ENCODE data around the gene MAP2K5.
"Not testable (repeated sequence)": the region's sequence is repeated elsewhere in the genome, so short reads cannot be mapped to it uniquely, and the experiment has no call there.

MAP2K5 gene

GRCh38 chr15:67672834-67673233, 130.3 kb downstream of the MAP2K5 start:
- not testable (repeated sequence) for DNase-seq (ENCODE audit: low read depth)

GRCh38 chr15:67674983-67675382, 132.5 kb downstream of the MAP2K5 start:
- DNase-seq (ENCODE audit: low read depth), result no peak

GRCh38 chr15:67678089-67678488, 135.6 kb downstream of the MAP2K5 start:
- no peak for DNase-seq (ENCODE audit: low read depth)

GRCh38 chr15:67678993-67679392, 136.5 kb downstream of the MAP2K5 start:
- no peak for DNase-seq (ENCODE audit: low read depth)

GRCh38 chr15:67680641-67681040, 138.1 kb downstream of the MAP2K5 start:
- no peak for DNase-seq (ENCODE audit: low read depth)

- no peak for DNase-seq (ENCODE audit: low read depth)
Observed at GRCh38 chr15:67685008-67685599, 142.6 kb downstream of the MAP2K5 start.

GRCh38 chr15:67685716-67686115, 143.2 kb downstream of the MAP2K5 start:
- no peak for DNase-seq (ENCODE audit: low read depth)

- no peak for DNase-seq (ENCODE audit: low read depth)
Observed at GRCh38 chr15:67690936-67691335, 148.4 kb downstream of the MAP2K5 start.

GRCh38 chr15:67691450-67691849, 148.9 kb downstream of the MAP2K5 start:
- no peak for DNase-seq (ENCODE audit: low read depth)

- no peak for DNase-seq (ENCODE audit: low read depth)
Observed at GRCh38 chr15:67692573-67692972, 150.1 kb downstream of the MAP2K5 start.

- no peak for DNase-seq (ENCODE audit: low read depth)
Observed at GRCh38 chr15:67696087-67696486, 153.6 kb downstream of the MAP2K5 start.

- no peak for DNase-seq (ENCODE audit: low read depth)
Observed at GRCh38 chr15:67700023-67700422, 157.5 kb downstream of the MAP2K5 start.

GRCh38 chr15:67701669-67702068, 159.2 kb downstream of the MAP2K5 start:
- no peak for DNase-seq (ENCODE audit: low read depth)

- no peak for DNase-seq (ENCODE audit: low read depth)
Observed at GRCh38 chr15:67707520-67708283, 165.2 kb downstream of the MAP2K5 start.

- DNase-seq (ENCODE audit: low read depth), result no peak
Observed at GRCh38 chr15:67708500-67708899, 166.0 kb downstream of the MAP2K5 start.

GRCh38 chr15:67715170-67715569, 172.7 kb downstream of the MAP2K5 start:
- no peak for DNase-seq (ENCODE audit: low read depth)

- no peak for DNase-seq (ENCODE audit: low read depth)
Observed at GRCh38 chr15:67716171-67716570, 173.7 kb downstream of the MAP2K5 start.

GRCh38 chr15:67717776-67718175, 175.3 kb downstream of the MAP2K5 start:
- DNase-seq (ENCODE audit: low read depth), result no peak

- no peak for DNase-seq (ENCODE audit: low read depth)
Observed at GRCh38 chr15:67719330-67719959, 176.9 kb downstream of the MAP2K5 start.

GRCh38 chr15:67720556-67721175, 178.2 kb downstream of the MAP2K5 start:
- no peak for DNase-seq (ENCODE audit: low read depth)

- DNase-seq (ENCODE audit: low read depth), result no peak
Observed at GRCh38 chr15:67722030-67722817, 179.7 kb downstream of the MAP2K5 start.
